Measurements from ENCODE around the gene KCNH2.

KCNH2 gene

DNA sequence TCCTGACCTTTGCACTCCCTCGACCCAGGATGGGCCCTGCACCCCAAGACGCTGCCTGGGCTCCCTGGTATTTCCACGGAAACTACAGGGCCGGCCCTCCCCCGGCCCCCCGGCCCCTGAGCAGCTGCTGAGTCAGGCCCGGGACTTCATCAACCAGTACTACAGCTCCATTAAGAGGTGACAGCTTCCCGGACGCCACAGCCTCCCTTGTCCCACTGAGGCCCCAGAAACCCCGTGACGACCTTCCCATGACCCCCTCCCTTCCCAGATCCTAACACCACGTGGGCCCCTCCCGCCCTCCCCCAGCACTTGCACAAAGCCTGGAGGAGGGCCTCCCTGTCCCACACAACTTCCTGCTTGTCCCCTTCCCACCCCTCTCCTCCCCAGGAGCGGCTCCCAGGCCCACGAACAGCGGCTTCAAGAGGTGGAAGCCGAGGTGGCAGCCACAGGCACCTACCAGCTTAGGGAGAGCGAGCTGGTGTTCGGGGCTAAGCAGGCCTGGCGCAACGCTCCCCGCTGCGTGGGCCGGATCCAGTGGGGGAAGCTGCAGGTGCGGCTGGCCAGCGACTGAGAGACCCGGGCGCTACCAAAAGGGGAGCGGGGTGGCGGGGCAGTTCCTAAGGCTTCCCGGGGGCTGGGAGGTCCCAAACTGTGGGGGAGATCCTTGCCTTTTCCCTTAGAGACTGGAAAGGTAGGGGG lies 18.4 kb upstream of the KCNH2 start:
- DNase-seq (ENCODE audit: insufficient read length, low spot score) (no peak), FAIRE-seq (no peak)

DNA sequence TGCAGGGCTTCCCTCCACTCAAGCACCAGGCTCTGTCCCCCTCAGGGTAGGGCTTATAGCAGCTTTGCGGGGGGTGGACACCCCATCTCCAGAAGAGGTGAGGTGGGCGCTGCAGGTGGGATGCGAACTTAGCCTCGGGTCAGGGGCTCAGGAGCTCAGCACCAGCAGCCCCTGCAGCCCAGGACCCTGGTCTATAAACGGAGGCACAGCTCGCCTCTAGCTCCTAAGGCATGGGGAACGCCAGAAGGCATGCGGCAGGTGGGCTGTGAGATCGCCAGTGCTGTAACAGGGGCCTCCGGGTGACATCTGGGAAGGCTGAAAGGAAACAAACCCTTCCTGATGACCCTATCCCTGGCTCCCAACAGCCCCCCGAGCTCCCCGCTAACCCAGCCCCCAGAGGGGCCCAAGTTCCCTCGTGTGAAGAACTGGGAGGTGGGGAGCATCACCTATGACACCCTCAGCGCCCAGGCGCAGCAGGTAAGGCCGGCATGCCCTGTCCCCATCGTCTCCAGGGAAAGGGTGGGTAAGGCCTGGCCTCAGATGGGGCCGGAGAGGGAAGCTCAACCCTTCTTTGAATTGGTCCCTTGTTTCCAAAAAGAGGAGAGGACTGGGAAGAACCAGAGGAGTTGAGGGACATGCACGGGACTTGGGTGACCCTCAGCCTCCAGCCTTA lies 16.9 kb upstream of the KCNH2 start:
- no peak for DNase-seq (ENCODE audit: insufficient read length, low spot score)

DNA sequence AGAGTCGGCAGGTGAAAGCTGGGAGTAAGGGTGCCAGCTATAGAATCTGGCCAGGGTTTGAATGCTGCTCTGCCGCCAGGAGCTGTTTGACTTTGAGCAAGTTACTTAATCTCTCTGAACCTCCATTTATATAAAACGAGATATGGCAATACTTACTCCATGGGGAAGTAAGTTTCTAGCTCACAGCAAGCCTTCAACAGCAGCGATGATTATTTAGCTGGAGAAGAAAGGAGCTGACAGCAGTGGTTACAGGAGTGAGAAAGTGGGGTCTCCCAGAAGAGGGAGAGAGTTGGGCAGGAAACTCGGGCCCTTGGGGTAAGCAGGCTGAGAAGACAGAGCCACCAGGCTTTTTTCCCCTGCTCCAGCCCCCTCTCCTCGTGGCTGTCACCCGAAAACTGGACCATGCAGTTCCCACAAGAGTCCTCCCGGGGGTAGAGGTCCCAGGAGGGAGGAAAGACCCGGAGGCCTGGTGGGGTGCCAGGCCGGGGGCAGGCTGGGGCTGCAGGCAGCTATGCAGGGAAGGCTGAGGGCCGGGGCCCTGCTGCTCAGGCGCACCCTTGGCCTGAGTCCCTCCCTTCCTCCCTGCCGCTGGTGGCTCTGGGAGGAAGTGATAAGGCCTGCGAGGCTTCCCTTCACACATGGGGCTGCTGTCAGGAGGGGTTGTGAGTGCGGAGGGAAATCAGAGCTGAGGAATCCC lies 16.2 kb upstream of the KCNH2 start:
- FAIRE-seq, result no peak
- no peak for DNase-seq (ENCODE audit: insufficient read length, low spot score)

More for the DNA sequence above, 16.9 kb upstream of the KCNH2 start:
- FAIRE-seq, result no peak

DNA sequence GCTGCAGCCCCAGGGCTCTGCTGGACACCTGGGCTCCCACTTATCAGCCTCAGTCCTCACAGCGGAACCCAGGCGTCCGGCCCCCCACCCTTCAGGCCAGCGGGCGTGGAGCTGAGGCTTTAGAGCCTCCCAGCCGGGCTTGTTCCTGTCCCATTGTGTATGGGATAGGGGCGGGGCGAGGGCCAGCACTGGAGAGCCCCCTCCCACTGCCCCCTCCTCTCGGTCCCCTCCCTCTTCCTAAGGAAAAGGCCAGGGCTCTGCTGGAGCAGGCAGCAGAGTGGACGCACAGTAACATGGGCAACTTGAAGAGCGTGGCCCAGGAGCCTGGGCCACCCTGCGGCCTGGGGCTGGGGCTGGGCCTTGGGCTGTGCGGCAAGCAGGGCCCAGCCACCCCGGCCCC lies 15.4 kb upstream of the KCNH2 start:
- FAIRE-seq (no peak), DNase-seq (ENCODE audit: insufficient read length, low spot score) (no peak)

DNA sequence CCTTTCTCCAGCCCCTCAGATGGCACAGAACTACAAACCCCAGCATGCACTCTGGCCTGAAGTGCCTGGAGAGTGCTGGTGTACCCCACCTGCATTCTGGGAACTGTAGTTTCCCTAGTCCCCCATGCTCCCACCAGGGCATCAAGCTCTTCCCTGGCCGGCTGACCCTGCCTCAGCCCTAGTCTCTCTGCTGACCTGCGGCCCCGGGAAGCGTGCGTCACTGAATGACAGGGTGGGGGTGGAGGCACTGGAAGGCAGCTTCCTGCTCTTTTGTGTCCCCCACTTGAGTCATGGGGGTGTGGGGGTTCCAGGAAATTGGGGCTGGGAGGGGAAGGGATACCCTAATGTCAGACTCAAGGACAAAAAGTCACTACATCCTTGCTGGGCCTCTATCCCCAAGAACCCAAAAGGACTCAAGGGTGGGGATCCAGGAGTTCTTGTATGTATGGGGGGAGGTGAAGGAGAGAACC lies 14.7 kb upstream of the KCNH2 start:
- DNase-seq (ENCODE audit: insufficient read length, low spot score), result no peak

DNA sequence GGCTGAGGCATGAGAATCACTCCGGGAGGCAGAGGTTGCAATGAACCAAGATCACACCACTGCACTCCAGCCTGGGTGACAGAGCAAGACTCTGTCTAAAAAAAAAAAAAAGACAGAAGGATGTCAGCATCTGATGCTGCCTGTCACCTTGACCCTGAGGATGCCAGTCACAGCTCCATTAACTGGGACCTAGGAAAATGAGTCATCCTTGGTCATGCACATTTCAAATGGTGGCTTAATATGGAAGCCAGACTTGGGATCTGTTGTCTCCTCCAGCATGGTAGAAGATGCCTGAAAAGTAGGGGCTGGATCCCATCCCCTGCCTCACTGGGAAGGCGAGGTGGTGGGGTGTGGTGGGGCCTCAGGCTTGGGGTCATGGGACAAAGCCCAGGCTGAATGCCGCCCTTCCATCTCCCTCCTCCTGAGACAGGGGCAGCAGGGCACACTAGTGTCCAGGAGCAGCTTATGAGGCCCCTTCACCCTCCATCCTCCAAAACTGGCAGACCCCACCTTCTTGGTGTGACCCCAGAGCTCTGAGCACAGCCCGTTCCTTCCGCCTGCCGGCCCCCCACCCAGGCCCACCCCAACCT lies 14.0 kb upstream of the KCNH2 start:
- no peak for DNase-seq (ENCODE audit: insufficient read length, low spot score)
- FAIRE-seq, result no peak

More for the DNA sequence above, 14.7 kb upstream of the KCNH2 start:
- no peak for FAIRE-seq

DNA sequence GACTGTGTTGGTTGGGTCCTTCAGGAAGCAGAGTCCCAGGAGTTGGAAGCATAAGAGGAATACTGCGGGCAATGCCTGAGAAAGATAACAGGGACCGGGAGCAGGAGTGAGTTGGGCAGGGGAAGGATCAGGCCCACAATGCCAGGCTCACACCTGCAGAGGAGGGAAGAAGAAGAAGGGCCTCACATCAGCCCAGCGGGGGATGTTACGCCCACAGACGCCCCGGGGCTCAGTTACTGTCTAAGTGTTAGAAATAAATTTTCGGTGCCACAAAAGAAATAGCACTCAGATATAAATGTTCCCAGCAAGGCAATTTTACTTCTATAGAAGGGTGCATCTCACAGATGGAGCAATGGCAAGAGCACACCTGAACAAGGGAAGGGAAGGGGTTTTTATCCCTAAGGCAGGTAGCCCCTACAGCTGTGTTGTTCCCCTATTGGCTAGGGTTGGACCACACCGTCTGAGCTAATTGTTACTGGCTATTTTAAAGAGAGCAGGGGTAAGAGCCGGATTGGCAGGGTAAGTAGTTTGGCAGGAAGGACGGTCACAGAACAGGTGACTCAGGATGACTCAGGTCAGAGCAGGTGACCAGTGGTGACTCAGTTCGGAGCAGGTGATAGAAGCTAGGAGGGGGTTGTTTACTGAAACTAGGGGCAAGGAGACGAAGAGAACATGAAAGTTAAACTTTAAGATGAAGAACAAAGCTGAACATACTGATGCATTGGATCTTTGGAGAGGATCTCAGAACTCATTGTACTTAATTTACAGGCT lies 12.5 kb upstream of the KCNH2 start, which contains the start of gene NOS3:
NOS3 (plus strand) TSS at position 602 of the 771 bp plus-strand sequence. CDS start 2,787 bp downstream, outside the sequence.
- FAIRE-seq (no peak), DNase-seq (ENCODE audit: insufficient read length, low spot score) (no peak)

DNA sequence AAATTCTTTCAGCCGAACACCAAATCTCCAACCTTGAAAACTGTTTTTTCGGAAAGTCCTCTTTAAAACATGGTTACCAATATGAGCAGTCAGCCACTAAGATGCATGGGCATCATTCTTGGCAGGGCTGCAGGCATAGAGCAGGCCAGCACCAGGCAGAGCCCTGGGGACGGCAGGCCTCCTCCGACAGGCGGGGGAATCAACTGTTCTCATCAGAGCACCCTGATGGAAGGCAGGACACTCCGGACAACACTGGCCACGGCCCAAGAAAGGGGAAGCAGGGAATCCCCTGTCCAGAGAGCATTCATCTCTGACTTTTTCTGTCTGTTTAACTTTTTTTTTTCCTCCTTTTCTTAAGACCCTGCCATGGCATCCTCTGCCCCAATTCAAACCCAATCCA lies 11.3 kb upstream of the KCNH2 start:
- no peak for DNase-seq (ENCODE audit: insufficient read length, low spot score)
- no peak for FAIRE-seq

DNA sequence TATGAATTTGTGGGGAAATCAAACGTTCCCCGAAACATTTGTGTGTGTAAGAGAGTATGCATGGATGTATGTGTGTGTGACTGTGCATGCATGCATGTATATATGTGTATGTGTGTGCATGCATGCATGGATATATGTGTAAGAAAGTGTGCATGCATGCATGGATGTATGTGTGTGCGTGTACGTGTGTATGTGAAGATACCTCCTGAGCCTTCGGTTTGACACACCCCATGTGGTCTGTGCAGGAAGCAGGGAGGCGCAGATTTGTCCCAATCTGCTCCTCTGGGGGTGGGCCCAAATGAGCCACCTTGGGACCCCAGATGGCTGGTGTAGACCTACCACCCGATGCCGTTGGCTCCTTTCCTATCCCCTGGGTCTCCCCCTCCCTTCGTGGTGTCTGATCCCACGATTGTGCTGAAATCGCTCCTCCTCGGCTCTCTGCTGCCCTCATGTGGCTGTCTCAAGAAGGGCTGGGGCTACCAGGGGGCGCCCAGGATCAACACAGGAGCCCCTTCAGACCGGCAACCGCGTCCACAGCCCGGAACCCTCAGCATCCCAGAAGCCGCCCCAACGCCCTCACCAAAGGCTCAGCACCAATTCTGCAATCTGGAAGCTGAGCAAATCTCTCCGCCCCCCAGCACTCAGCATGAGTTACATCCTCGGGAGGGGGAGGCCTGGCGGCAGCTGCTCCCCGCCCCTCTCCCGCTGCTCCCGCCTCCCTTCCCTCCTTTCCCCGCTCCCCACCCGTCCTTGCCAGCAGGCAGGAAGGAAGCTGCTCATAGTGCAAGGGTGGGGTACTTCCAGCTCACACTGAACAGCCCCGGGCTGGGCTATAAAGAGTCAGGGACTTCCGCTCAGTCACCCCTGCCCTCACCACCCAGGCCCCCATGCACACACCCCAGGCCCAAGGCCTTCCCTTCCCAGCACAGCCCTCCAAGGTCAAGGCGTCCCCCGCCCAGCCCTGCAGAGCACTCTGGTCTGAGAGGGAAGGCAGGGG lies 10.4 kb upstream of the KCNH2 start:
- FAIRE-seq, result no peak
- peak; percentile 75 for DNase-seq (ENCODE audit: insufficient read length, low spot score)

DNA sequence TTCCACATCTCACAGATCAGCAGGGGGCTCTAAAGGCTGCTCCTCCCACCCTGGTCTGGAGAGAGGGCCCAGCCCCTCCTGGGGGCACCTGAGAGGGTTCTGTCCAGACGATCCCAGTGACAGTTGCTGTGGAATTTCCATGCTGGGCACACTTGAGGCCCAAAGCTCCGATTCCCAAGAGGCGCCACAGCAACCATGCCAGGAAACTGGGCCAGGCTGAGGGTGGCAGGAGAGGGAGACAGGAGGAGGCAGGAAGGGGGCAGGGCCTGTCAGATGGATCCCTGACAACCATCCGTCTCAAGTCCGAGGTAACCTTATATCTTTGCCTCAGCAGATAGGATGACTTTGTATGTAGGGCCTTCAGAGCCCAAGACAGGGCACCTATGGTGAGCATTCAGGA lies 8.4 kb upstream of the KCNH2 start:
- no peak for FAIRE-seq
- no peak for DNase-seq (ENCODE audit: insufficient read length, low spot score)

DNA sequence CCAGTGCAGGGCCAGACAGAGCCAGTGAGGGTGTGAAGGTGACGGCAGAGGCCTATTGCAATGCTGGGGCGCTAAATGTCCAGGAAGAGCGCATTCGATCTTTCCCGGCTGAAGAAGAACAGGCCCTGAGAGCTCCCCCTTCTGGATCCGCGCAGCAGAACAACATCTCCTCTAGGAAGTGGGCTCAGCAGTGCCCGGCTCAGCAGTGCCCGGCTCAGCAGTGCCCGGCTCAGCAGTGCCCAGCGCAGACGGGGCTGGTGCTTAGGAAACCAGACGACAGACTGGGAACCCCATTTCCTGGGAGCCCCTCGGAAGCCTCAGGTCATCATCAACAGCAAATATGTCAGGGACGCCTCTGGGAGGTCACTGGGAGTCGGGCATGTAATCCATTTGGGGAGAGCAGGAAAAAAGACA lies 8.0 kb upstream of the KCNH2 start:
- no peak for DNase-seq (ENCODE audit: insufficient read length, low spot score)
- FAIRE-seq, result peak; percentile 8

DNA sequence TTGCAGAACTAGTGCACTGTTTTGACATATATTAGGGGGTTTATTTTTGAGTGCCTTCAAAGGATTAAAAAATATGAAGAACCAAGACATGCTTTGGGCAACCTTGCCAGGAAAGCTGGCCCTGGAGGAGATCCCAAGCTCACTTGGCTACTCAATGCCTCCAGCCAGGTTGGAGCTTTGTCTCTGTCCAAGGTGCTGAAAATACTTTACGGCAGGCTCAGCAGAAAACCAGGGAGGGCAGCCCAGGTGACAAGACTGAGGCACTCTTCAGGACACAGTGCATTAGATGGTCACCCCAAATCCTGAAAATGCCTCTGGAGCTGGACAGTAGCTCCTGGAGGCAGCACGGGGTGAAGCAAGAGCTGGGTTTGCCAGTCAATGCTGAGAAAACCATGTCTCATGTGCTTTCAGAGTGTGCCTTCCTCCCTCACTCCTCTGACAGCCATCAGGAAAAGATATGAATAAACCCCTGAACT lies 5.8 kb upstream of the KCNH2 start:
- no peak for FAIRE-seq
- no peak for DNase-seq (ENCODE audit: insufficient read length, low spot score)

DNA sequence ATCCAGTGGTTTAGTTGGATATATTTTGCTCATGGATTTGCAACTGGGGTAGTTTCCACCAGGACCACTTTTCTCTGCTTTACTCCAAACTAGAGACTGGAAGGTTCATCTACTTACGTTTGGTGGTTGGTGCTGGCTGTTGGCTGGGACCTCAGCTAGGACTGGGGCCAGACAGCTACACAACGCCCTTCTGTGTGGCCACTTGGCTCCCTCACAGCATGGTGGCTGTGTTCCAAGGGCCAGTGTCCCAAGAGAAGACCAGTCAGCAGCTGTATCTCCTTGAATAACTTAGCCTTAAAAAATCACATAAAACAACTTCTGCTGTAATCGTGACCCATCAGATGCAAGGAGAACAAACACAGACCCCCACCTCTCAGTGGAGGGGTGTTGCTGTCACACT lies 4.2 kb upstream of the KCNH2 start:
- no peak for FAIRE-seq
- DNase-seq (ENCODE audit: insufficient read length, low spot score), result no peak

DNA sequence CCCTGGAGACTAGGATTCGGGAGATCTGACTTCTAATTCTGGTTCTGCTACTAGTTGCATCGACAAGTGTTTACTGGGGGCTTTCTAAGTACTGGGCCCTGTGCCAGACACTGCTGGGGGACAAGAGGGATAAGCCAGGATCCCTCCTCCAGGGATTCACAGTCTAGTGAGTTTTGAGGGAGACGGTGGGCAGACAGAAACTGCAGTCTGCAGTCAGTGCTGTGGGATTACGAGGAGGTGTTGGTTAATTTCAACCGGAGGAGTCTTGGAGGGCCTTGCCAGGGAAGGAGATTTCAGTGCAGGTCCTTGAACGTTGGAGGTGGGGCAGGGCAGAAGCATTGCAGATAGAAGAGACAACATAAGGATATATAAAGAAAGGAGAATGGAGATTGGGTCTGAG lies 3.5 kb upstream of the KCNH2 start:
- no peak for DNase-seq (ENCODE audit: insufficient read length, low spot score)
- FAIRE-seq, result no peak

DNA sequence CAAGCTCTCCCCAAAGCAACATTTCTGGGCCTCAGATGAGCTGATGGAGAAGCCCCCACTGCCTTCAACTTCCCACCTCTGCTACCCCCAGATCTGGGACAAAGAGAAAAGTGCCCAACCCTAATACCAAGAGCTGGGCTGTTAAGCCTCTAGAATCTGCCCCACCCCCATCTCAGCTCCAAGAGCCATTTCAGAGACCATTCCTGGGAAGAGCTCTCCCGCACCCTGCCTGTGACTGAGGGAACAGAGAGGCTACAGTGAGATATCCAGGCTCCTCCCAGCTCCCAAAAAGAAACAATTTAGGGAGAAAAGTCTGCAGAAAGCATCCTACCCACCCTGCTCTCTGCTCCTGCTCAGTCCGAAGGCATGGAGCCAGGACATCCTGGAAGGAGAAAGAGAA lies 2.5 kb upstream of the KCNH2 start:
- no peak for DNase-seq (ENCODE audit: insufficient read length, low spot score)
- no peak for FAIRE-seq

DNA sequence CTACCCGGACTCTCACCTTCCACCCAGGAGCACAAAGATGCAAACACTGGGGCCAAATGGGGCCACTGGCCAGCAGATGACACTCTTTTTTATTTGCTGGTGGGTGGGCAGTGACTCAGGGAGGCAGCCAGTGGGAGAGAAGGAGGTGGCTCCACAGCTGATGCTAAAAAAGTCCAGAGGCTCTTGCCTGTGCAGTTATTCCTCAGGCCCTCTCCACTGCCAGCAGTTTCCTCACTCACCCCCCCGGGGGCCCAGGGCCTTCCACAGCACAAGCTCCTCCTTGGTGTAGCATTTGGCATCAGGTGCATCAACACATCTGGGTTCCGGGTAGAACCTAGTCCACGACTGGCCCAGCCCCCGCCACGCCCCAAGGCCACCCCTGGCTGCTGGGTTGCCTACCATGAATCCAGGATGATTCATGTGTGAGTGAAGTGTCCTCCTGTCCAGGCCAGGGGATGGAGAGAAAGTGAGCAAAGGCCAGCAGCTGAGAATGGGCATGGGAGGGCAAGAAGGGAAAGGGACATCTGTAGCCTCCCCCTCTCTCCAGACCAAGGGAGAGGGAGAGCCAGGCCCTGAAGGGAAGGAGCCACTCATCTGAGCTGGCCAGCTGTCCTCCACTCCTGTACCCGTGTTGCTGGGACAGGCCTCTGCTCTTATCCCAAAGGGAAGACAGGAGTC lies 1.7 kb upstream of the KCNH2 start:
- FAIRE-seq (no peak), DNase-seq (ENCODE audit: insufficient read length, low spot score) (no peak)

DNA sequence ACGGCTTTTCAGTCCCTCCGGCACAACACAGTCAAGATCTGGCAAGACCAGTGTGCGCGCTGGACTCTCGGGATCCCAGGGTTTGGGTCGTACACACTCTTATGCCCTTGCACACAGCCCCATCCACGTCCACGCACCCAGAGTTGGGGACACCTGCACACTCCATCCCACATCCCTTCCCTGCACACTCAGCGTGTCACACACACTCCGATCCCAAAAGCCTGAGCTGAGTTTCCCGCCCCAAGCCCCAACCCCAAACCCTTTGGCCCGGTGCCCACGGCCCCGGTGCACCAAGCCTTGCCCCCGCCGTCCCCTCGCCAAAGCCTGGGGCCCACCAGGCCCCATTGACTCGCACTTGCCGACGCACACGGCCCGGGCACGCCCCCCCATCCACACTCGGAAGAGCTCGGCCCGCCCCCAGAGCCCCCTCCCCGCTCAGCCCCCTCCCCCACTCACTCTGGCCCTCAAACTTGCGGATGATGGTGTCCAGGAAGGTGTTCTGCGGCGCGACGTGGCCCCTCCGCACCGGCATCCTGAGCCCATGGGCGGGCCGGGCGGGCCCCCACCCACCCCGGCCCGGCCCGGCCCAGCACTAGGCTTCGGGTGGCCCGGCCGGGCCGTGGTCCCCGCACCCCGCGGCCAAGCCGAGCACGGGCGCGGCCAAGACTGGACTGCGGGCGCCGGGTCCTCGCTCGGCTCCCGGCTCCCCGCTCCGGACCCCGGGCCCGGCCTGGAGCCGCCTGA lies 567 bp downstream of the KCNH2 start:
- no peak for DNase-seq (ENCODE audit: insufficient read length, low spot score)
- no peak for FAIRE-seq

All from GM19239 (cell line).